ENCODE measurements around the gene CENPS. TPM values are rescaled to one million over a fixed set of nuclear protein-coding genes. Genes with fewer than 3 reads are reported as not detected.

CENPS gene
- total RNA-seq: 11.2 and 15.2 TPM in 2 replicates

DNA sequence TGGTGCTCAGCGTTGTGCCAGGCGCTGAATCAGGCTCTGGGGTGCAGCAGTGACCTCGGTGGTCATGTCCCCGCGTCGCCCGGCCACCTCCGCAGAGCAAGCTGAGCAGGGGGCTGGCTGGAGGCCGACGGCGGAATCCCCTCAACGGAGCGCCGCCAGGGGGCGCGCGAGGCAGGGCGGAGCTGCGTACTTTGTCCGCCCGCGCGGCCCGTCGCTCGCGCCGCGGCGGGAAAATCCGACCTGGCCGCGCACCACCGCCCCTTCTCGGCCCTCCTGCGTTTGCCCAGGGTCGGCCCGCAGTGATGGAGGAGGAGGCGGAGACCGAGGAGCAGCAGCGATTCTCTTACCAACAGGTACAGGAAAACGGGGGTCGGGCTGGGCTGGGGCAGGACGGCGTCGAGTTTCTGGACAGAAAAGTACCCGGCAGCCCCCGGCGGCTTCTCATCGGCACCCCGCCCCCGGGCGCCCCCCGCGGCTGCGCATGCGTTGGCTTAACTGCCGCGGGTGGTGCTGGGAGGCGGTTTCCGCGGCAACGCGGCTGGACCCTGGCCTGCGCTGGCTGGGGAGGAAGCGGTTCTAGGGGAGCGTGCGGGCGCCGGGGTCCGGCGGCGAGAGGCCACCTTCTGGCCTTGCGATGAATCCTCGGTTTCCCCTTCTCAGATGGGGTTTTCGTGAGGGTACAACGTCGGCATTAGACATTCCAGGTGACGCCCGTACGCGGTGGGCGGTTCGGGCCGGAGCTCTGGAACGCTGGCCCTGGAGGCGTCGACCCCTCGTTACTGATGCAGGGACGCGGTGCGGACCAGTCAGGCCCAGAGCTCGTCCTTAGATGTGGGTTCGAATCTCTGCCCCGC is at the start of gene CENPS:
Gene CENPS (plus strand): TSS at position 218 of the 854 bp plus-strand sequence. CDS start 85 bp downstream, at position 303.

DNA sequence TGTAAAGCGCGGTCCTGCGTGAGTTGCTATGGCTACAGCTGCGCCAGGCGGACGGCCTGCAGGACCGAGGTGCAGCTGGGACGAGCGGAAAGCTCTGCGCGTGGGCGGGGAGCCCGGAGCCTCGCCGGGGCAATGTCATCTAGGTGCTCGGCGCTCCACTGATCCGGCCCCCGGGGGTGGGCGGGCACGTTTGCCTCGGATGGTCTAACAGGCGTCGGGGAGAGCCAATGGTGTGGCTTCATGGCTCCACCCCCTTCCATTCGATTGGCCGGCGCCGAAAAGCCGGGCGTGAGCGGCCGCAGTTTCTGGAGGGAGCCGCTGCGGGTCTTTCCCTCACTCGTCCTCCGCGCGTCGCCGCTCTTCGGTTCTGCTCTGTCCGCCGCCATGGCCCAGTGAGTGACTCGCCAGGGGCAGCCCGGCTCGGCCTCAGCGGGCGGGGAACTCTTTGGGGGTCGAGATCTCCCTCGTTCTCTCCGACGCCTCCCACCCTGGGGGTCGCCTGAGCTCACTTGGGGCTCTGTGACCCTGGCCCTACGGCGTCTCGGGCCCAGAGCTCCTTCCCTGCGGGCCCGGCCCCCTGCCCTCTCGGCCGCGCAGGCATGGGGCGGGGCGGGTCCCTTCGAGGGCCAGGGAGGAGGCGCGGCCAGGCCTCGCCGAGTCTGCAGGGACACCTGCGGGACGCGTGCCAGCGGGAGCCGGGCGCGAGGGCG is 31.3 kb upstream of the CENPS start, which contains the start of gene PGD:
Gene PGD (plus strand): TSS at position 331 of the 710 bp plus-strand sequence. CDS start 54 bp downstream, at position 385.

DNA sequence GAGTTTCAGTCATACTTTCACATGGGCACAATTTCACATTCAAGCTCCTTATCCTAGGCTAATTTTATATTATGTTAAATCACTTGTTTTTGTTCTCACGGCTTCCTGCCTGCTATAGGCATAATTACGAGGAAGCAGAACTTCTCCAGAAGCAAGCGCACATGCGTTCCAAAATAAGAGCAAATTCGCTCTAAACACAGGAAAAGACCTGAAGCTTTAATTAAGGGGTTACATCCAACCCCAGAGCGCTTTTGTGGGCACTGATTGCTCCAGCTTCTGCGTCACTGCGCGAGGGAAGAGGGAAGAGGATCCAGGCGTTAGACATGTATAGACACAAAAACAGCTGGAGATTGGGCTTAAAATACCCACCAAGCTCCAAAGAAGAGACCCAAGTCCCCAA is 19.5 kb downstream of the CENPS start, which contains the start of gene CORT:
Gene CORT (plus strand): TSS at position 281 of the 400 bp plus-strand sequence. CDS start 193 bp downstream, outside the sequence.

DNA sequence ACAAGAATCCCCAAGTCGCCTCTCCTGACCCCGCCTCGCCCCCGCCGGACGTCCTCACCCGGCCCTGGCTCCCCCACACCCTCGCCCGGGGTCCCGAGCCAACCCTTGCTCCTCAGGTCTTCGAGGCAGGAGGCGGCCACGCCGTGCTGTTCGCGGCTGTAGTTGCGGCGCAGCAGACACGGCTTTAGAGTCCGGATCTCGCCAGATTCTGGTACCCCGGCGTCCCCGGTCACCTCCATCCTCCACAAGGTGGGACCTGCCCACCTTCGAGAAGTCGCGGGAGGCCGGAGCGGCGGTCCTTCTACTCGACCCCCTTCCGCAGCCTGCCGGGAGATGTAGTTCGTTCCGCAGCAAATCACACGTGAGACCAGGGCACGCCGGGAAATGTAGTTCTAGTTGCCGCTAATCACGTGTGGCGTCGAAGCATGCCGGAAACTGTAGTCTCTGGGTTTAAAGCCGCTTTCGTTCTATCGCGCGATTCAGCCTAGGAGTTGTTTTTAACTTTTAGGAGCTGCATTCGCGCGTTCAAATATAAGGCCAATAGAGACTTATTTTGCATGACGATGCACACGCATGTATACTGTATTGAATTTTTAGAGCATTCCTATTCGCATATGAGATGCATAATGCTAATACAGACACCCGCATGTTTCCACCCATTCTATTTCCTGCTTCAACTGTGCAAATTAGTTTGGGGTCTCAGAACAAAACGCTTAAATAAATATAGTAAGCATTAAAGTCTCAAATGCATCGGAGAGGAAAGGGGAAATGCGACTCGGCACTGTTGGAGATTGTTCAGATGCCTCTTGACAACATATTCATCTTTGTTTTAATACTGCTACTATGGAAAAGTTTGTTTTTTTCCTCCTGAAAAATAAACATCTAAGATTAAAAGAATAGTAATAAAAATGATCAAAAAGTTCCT is 42.2 kb downstream of the CENPS start, which contains the start of gene DFFA:
Gene DFFA (minus strand): TSS at position 310 of the 925 bp plus-strand sequence. CDS start 71 bp downstream, at position 239.

DNA sequence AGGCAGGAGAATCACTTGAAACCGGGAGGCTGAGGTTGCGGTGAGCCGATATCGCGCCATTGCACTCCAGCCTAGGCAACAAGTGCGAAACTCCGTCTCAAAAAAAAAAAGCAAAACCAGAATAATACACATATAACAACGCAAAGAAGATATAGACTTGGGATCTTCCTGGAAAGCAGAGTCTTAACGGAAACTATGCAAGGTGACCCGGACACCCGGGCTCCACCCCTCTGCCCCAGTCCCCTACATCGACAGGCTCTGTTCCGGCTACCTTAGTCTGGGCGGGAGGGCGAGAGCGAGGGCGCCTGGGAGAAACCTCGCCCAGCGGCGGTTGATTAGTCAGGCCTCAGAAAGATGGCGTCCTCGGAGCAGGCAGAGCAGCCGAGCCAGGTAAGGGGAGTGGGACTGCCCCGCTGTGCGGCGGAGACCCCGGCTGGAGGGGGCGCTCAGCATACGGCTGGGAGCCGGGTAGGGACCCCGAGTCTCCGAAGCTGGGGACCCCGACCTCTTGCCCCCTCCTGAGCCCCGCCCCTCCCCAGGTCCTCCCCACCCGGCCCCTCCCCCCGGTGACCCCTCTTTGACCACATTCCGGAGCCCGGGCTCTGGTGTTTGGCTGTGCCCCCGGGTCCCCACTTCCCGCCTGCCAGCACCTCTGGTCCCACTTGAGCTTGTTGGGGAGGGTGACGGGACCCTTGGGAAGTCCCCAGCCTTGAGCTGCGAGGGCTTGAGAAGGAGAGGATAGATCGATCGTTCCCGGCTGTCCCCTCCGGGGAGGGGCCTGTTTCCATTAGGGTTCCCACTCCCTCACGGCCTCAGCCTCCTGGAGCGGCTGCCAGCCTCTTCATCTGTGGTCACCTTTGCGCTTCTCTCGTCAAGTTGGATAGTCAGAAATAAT is 44.6 kb downstream of the CENPS start, which contains the start of gene PEX14:
Gene PEX14 (plus strand): TSS at position 338 of the 895 bp plus-strand sequence. CDS start 17 bp downstream, at position 355.

Other genes with a start within 250 kb of the CENPS start
- 17.9 and 20.1 TPM in 2 replicates for gene KIF1B, start 219.9 kb upstream of the CENPS start, total RNA-seq
- gene PGD, start 31.4 kb upstream of the CENPS start, total RNA-seq: 184 and 318 TPM in 2 replicates
- gene CORT, start 19.6 kb downstream of the CENPS start, total RNA-seq: 0.28 TPM in 2 replicates
- gene DFFA, start 42.1 kb downstream of the CENPS start, total RNA-seq: 31.6 and 37.6 TPM in 2 replicates
- 7.3 and 8.5 TPM in 2 replicates for gene PEX14, start 44.5 kb downstream of the CENPS start, total RNA-seq